IPS-20b (cell line): Measurements from ENCODE around the gene SERINC4.
"Not testable (repeated sequence)": the region's sequence is repeated elsewhere in the genome, so short reads cannot be mapped to it uniquely, and the experiment has no call there.

ENCODE experiments used
- H3K27ac ChIP-seq: one replicate; pipeline ENCODE4 v1.5.1; 2013; ENCODE audit warnings: low read length
- H3K27me3 ChIP-seq: 2 replicates; pipeline ENCODE4 v1.6.1; 2013; ENCODE audit warnings: mild to moderate bottlenecking, low read length, inconsistent platforms; ENCODE audit not compliant: insufficient read depth
- H3K36me3 ChIP-seq: 2 replicates; pipeline ENCODE4 v1.6.1; 2013; ENCODE audit warnings: low read depth, mild to moderate bottlenecking, inconsistent platforms, low read length, moderate library complexity; ENCODE audit not compliant: insufficient read depth
- H3K4me1 ChIP-seq: 2 replicates; pipeline ENCODE4 v1.6.1; 2013; ENCODE audit warnings: mild to moderate bottlenecking, control low read depth, inconsistent platforms, low read length, moderate library complexity; ENCODE audit not compliant: insufficient read depth
- H3K4me3 ChIP-seq: 2 replicates; pipeline ENCODE4 v1.5.1; 2013; ENCODE audit warnings: mild to moderate bottlenecking, low read length, inconsistent platforms
- H3K9ac ChIP-seq: 2 replicates; pipeline ENCODE4 v1.6.1; 2013; ENCODE audit warnings: low read depth, mild to moderate bottlenecking, inconsistent platforms, low read length, moderate library complexity
- H3K9me3 ChIP-seq: 2 replicates; pipeline ENCODE4 v1.6.1; 2013; ENCODE audit warnings: mild to moderate bottlenecking, low read depth, low read length, inconsistent platforms; ENCODE audit not compliant: insufficient read depth

The SERINC4 gene

DNA sequence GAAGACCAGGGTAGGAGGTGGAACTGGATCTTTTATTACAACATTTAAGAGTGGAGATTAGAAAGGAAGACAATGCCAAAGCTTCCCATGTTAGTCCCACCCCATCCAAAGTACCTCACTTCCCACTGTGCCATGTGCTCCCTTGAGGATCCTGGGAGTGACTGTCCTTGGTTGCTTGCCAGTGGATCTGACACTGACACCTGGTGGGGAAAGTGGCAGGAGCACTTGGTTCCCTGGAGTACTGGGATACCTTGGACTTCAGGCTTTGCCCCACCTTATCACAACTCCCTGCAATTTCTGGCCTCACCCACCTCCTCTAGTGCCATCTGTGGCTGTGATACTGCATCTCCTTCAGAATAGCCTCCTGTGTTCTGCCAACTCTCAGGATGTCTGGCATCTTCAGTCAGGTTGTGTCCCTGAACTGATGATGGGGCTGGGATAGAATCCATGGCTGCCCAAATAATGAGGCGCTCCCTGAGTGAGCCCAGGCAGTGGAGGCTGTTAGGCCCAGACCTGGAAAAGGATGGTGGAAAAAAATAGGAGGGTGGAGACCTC, 24.5 kb downstream of the SERINC4 start:
- Histone ChIP-seq H3K4me1 (peaks cover 6% of the 10 kb centered on the region; the same call in 1 of the 2 replicates), H3K9ac (peak overlapping the region; percentile 58; the same call in 1 of the 2 replicates), H3K36me3 (peaks cover 39% of the 10 kb centered on the region), H3K4me3 (peak overlapping the region; percentile 85), H3K27ac (no peak overlapping the region), H3K27me3 (peaks cover 5% of the 10 kb centered on the region; the same call in 1 of the 2 replicates), H3K9me3 (no peaks in the 10 kb centered on the region)

DNA sequence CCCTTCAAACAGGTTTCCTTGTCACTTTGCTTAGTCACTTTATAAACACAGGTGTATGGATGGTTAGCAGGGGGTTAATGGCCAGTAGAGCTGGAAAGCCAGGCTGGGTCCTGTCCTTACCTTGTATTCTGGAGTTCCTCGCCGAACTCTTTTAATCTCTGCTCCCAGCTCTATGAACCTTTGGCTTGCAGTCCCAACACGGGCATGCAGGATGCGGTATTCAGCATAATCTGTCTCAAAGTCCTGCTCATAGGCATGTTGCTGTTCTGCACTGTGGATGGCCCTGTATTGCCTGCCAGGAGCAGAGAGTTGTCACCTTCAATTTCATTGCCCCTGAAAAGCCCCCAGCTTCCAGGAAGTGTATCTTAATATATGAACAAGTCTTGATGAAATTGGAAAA, 26.0 kb downstream of the SERINC4 start:
- Histone ChIP-seq H3K9me3 (no peaks in the 10 kb centered on the region), H3K4me3 (no peak overlapping the region), H3K27ac (no peak overlapping the region), H3K36me3 (peaks cover 54% of the 10 kb centered on the region), H3K27me3 (peaks cover 5% of the 10 kb centered on the region; the same call in 1 of the 2 replicates), H3K9ac (no peak overlapping the region), H3K4me1 (peaks cover 6% of the 10 kb centered on the region; the same call in 1 of the 2 replicates)

DNA sequence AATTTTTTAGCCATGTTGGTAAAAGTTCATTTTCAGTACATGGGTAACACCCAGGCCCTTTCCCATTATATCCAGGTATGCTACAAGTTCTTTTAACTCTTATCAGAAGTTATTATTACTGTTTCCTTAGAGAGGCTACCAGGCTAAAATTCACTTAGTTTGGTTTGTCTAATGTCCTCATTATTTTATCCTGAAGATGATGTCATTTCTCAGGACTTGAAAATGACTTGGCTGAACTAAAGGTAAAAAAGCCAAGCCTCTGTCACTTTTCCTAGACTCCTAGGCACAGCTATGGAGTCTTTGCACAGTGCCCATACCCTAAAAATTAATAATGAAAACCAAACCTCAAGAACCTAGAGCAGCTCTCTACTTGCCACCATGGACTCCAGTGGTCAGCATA, 27.4 kb downstream of the SERINC4 start:
- peaks cover 5% of the 10 kb centered on the region; the same call in 1 of the 2 replicates for H3K27me3 ChIP-seq
- no peak overlapping the region for H3K27ac ChIP-seq
- peaks cover 68% of the 10 kb centered on the region for H3K36me3 ChIP-seq
- peaks cover 6% of the 10 kb centered on the region; the same call in 1 of the 2 replicates for H3K4me1 ChIP-seq
- no peak overlapping the region for H3K4me3 ChIP-seq
- no peaks in the 10 kb centered on the region for H3K9me3 ChIP-seq
- no peak overlapping the region for H3K9ac ChIP-seq

DNA sequence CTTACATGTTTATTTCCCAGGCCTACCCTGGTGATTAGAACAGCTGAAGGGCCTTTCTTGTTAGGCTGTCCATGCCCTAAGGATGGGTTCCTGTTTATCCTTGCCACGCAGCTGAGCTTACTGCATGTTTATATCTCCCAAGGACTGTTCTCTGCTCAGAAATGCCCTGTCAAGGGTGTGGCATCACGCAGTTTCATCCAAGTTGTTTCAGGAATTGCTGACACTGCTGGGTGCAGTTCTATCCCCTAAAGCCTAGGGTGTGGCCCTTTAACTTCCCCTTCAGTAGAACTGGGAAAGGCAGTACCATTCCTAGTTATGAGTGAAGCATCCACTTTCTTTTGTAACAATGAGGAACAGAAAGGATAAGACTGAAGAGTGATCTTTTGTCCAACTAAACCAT, 28.2 kb downstream of the SERINC4 start:
- no peaks in the 10 kb centered on the region for H3K9me3 ChIP-seq
- H3K4me3 ChIP-seq = no peak overlapping the region
- peaks cover 6% of the 10 kb centered on the region; the same call in 1 of the 2 replicates for H3K4me1 ChIP-seq
- H3K27me3 ChIP-seq = peaks cover 5% of the 10 kb centered on the region; the same call in 1 of the 2 replicates
- H3K27ac ChIP-seq = no peak overlapping the region
- peaks cover 76% of the 10 kb centered on the region for H3K36me3 ChIP-seq
- no peak overlapping the region for H3K9ac ChIP-seq

DNA sequence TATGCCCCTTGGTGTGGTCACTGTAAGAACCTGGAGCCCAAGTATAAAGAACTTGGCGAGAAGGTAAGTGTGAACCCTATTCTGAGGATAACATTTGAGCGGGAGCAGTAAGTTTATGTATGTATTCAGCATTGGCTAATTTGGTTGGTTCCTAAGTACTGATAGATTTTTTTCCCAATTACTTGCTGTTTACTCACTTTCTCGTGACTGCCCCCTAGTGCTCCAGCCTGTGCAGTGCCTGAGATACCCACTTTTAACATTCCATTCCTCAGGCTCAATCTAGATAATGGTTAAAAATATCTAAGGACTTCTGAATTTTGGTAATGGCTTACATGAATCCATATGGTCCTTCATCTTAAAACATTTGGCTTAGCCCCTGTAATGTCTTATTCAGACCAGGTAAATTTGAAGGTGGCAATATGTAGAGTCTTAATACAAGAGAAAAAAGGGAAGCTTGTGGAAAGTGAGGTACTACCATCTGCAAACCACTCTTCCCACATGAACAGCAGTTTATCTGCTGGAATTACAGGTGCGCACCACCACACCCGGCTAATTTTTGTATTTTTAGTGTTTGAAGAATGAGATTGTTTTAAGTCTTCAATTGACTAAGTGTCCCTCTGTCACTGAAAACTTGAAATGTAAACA, 30.3 kb downstream of the SERINC4 start:
- Histone ChIP-seq H3K27ac (no peak overlapping the region), H3K36me3 (peaks cover 97% of the 10 kb centered on the region), H3K4me3 (no peak overlapping the region), H3K27me3 (no peaks in the 10 kb centered on the region), H3K9me3 (no peaks in the 10 kb centered on the region), H3K4me1 (no peaks in the 10 kb centered on the region), H3K9ac (no peak overlapping the region)

DNA sequence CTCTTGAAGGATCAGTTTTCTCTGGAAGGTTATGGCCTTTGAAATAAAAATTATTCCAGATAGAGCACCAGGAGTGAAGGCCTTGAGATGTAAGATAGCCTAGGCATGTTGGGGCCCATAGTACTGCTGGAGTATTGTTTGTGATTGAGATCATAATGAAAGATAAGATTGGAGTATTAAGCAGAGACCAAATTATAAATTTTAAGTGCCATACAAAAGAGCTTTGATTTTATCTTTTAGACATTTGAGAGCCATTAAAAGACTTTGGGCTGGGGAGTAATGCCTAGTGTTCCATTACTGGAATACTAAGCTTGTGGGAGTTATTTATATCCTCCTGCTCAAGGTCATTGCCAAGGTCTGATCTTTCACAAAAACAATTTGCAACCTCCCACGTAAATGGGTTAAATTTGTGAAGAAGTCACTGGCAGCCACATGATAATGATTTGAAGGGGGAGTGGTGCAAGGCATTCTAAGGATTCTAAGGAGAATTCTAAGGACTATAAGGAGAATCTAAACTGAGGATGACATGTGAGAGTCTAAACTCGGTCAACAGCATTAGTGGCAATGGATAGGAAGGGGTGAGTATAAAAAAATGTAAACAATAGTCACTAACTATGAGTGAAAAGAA, 36.1 kb downstream of the SERINC4 start:
- Histone ChIP-seq H3K4me3 (no peak overlapping the region), H3K9ac (no peak overlapping the region), H3K27ac (no peak overlapping the region), H3K36me3 (peaks cover 97% of the 10 kb centered on the region), H3K4me1 (no peaks in the 10 kb centered on the region), H3K27me3 (no peaks in the 10 kb centered on the region), H3K9me3 (no peaks in the 10 kb centered on the region)

DNA sequence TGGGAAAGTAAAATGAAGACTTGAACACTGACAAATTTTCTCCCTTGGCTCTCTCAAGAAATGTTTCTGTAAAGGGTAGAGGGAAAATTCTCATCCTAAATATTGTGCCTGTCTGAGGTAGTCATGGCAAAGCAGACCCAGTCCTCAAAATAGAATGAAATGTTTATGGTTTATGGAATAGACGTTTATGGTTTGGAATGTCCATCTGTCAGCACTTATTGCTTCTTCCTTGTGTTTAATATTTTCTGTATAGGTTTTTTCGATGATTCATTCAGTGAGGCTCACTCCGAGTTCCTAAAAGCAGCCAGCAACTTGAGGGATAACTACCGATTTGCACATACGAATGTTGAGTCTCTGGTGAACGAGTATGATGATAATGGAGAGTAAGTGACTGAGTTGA, 37.2 kb downstream of the SERINC4 start:
- Histone ChIP-seq H3K36me3 (peaks cover 96% of the 10 kb centered on the region), H3K4me3 (no peak overlapping the region), H3K9ac (no peak overlapping the region)

DNA sequence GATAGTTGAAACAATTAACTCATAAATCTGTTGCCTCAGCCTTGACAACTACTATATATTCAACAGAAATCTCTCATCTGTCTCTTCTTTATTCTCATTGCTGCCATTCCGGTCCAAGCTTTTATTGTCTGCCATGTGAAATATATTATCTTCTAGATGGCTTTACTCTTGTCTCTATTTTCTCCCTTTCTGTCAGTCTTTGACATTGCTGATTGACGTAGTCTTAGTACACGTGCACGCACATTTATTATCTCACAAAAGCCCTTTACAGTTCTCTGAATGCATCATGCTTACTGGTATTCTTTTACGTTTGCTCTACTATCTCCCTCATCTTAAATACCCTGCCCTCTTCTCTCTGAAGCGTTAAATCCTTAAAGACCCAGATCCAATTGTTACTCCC, 48.1 kb downstream of the SERINC4 start:
- Histone ChIP-seq H3K36me3 (peaks cover 63% of the 10 kb centered on the region), H3K9ac (no peak overlapping the region), H3K27ac (no peak overlapping the region), H3K4me1 (no peaks in the 10 kb centered on the region), H3K4me3 (no peak overlapping the region), H3K27me3 (no peaks in the 10 kb centered on the region), H3K9me3 (no peaks in the 10 kb centered on the region)

More for the DNA sequence above, 37.2 kb downstream of the SERINC4 start:
- H3K27me3 ChIP-seq = no peaks in the 10 kb centered on the region
- H3K4me1 ChIP-seq = no peaks in the 10 kb centered on the region
- no peak overlapping the region for H3K27ac ChIP-seq
- no peaks in the 10 kb centered on the region for H3K9me3 ChIP-seq

DNA sequence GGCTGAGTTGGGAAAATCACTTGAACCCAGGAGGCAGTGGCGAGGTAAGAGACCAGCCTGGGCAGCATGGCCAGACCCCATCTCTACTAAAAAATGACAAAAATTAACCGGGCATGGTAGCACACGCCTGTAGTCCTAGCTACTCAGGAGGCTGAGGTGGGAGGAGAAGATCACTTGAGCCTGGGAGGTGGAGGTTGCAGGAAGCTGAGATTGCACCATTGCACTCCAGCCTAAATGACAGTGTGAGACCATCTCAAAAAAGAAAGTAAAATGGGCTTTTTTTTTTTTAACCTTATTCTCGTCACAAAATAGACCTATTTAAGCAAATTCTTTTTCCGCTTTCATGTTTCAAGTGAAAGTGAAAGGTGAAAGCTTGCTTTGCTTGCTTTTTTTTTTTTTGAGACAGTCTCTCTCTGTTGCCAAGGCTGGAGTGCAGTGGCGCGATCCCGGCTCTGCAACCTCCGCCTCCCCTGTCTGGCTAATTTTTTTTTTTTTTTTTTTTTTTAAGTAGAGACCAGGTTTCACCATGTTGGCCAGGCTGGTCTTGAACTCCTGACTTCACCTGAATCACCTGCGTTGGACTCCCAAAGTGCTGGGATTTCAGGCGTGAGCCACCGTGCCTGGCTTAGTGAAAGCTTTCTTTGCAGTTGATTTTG, 50.2 kb downstream of the SERINC4 start:
- Histone ChIP-seq H3K27me3 (no peaks in the 10 kb centered on the region), H3K9me3 (no peaks in the 10 kb centered on the region), H3K36me3 (peaks cover 42% of the 10 kb centered on the region), H3K4me1 (no peaks in the 10 kb centered on the region), H3K27ac (no peak overlapping the region), H3K4me3 (no peak overlapping the region), H3K9ac (no peak overlapping the region)

DNA sequence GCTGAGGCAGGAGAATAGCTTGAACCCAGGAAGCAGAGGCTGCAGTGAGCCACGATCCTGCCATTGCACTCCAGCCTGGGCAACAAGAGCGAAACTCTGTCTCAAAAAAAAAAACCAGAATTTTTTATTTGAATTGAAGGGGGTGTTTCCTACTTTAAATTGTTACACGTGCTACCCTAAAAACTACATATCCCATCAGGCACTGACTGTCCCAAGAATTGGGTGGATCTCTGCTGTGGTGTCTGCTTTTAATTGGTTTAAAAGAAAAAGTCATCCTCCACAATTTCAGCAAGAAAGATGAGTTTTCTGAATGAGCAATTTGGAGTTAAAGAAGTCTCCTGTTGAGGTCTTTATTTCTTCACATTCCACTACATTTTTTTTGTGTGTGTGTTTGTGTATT, 51.6 kb downstream of the SERINC4 start:
- Histone ChIP-seq H3K9me3 (no peaks in the 10 kb centered on the region), H3K27me3 (no peaks in the 10 kb centered on the region), H3K4me1 (no peaks in the 10 kb centered on the region), H3K27ac (no peak overlapping the region), H3K4me3 (peak overlapping the region; percentile 84; the same call in 1 of the 2 replicates), H3K36me3 (peaks cover 27% of the 10 kb centered on the region), H3K9ac (peak overlapping the region; percentile 56; the same call in 1 of the 2 replicates)

DNA sequence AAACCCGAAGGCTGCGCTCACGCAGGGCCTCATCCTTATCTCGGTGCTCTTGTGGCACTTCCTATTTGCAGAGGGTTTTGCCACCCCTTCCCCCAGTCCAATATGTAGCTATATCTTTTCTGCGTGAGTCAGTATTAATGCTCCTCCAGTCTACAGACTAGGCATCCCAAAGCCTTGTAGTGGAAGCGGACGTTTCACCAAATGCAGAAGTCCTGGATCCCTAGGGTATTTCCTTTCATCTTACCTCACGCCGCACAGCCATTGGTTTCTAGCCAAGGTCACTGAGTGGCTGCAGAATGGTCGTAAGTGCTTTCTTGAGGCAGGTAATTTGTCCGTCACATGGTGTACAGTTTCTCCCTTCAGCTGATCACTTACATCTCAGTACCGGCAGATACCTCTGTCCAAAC, 53.1 kb downstream of the SERINC4 start:
- not testable (repeated sequence) for H3K4me1 ChIP-seq

More for the DNA sequence above, 53.1 kb downstream of the SERINC4 start:
- Histone ChIP-seq H3K4me3 (peak overlapping the region; percentile 84), H3K9ac (peak overlapping the region; percentile 96), H3K27ac (peak overlapping the region; percentile 84), H3K36me3 (peaks cover 13% of the 10 kb centered on the region)
- H3K9me3 ChIP-seq, H3K27me3 ChIP-seq: not testable (repeated sequence)
